HK-2 (cell line): ENCODE results near the gene OBI1.

Experiments
- DNase-seq: peaks from one replicate; pipeline ENCODE4 v3.0.0-alpha.2; 2018; ENCODE audit not compliant: unreplicated experiment

OBI1 gene

GRCh38 chr13:78576261-78576660 lies 82.7 kb downstream of the OBI1 start:
- no peak for DNase-seq

GRCh38 chr13:78572459-78572858 lies 86.5 kb downstream of the OBI1 start:
- no peak for DNase-seq

GRCh38 chr13:78569029-78569428 lies 89.9 kb downstream of the OBI1 start:
- no peak for DNase-seq

- DNase-seq, result no peak
Measured at GRCh38 chr13:78566631-78567030, 92.3 kb downstream of the OBI1 start.
